Gastroesophageal sphincter (tissue), 4 donors: ENCODE measurements around the gene POT1. TPM values are rescaled to one million over a fixed set of nuclear protein-coding genes. Genes with fewer than 3 reads are reported as not detected.

Source experiments
- ATAC-seq: fragments of 150-250 bp; one replicate; pipeline ENCODE4 v1.9.1; 2016; ENCODE audit warnings: mild to moderate bottlenecking, moderate library complexity
- H3K27ac ChIP-seq, 4 donors: fragments of 200-600 bp; sonication (generic) in 3 of 4; 1 replicate in 3 of 4; 2 replicates in 1 of 4; pipeline ENCODE4 v1.5.1; 2016 to 2019
- H3K27me3 ChIP-seq: fragments of 200-600 bp; sonication (generic); one replicate; pipeline ENCODE4 v1.5.1; 2019
- H3K36me3 ChIP-seq, 2 donors: fragments of 200-600 bp; sonication (generic); one replicate each; pipeline ENCODE4 v1.5.1; 2019; ENCODE audit warnings: control low read depth in 1 of 2
- H3K4me1 ChIP-seq, 3 donors: fragments of 200-600 bp; sonication (generic); 1 replicate in 2 of 3; 2 replicates in 1 of 3; pipeline ENCODE4 v1.5.1; 2016 to 2019; ENCODE audit warnings: control low read depth in 2 of 3
- H3K4me3 ChIP-seq, 2 donors: fragments of 200-600 bp; sonication (generic); one replicate each; pipeline ENCODE4 v1.5.1; 2019; ENCODE audit warnings: mild to moderate bottlenecking in 1 of 2, moderate library complexity in 1 of 2
- H3K9me3 ChIP-seq, 3 donors: fragments of 200-600 bp; sonication (generic); one replicate each; pipeline ENCODE4 v1.5.1; 2017 to 2019; ENCODE audit warnings: control low read depth in 2 of 3
- CTCF ChIP-seq, 4 experiments: fragments of 200-600 bp in 2 of 4; fragments of 450-650 bp in 2 of 4; sonication (generic) in 1 of 4; IDR thresholded peaks; one replicate each; pipeline ENCODE4 v1.5.1; 2017 to 2019; ENCODE audit warnings: antibody characterized with exemption in 4 of 4, mild to moderate bottlenecking in 2 of 4, moderate library complexity in 2 of 4
- EP300 ChIP-seq: sonication (generic); formaldehyde crosslinking; IDR thresholded peaks from one replicate; pipeline ENCODE4 v1.6.1; 2017; ENCODE audit warnings: antibody characterized with exemption, mild to moderate bottlenecking
- POLR2A ChIP-seq, 2 donors: fragments of 450-650 bp; IDR thresholded peaks; one replicate each; pipeline ENCODE4 v1.6.1; 2017; ENCODE audit warnings: antibody characterized with exemption in 2 of 2, mild to moderate bottlenecking in 2 of 2, moderate library complexity in 1 of 2
- POLR2AphosphoS5 ChIP-seq: sonication (generic); formaldehyde crosslinking; IDR thresholded peaks from one replicate; pipeline ENCODE4 v1.6.1; 2017; ENCODE audit warnings: antibody characterized with exemption
- WGBS, 2 donors: methylation state at CpG; one replicate each; pipeline ENCODE4 v1.1.5; 2018; ENCODE audit warnings: low coverage in 1 of 2; 5-methylcytosine and 5-hydroxymethylcytosine counted together
- total RNA-seq, 4 donors: library from RNA; depleted of rRNA; stranded (reverse); fragments of >200 nt; gene quantifications; one replicate each; pipeline ENCODE4 v1.1.0, GENCODE V29; 2016

The POT1 gene
- total RNA-seq, 4 donors from 2014 or later: 17.9 to 32.7 (median 25.6) TPM

- no peak overlapping the region for H3K27ac ChIP-seq
- H3K4me3 ChIP-seq: no peak overlapping the region
- H3K27me3 ChIP-seq: no peaks in the 10 kb centered on the region
- no peak for TF ChIP-seq CTCF (IDR thresholded peaks at IDR 0.05)
- TF ChIP-seq POLR2A (IDR thresholded peaks at IDR 0.05): no peak
- no peak for TF ChIP-seq EP300
- TF ChIP-seq POLR2AphosphoS5: no peak
- H3K9me3 ChIP-seq: no peaks in the 10 kb centered on the region
- 100% methylated on average over 1 of the region's 1 CpG for WGBS, 2 donors
- ATAC-seq: no peak
- no peaks in the 10 kb centered on the region for H3K4me1 ChIP-seq
- H3K36me3 ChIP-seq: peaks cover 0 to 15% of the 10 kb centered on the region in 2 donors
Measured at GRCh38 chr7:124839687-124840086, 89.9 kb downstream of the POT1 start.

- Histone ChIP-seq H3K9me3 (no peaks in the 10 kb centered on the region), H3K27ac (no peak overlapping the region), H3K4me3 (no peak overlapping the region), H3K4me1 (no peaks in the 10 kb centered on the region), H3K36me3 (peaks cover 0 to 10% of the 10 kb centered on the region in 2 donors), H3K27me3 (no peaks in the 10 kb centered on the region)
- TF ChIP-seq CTCF (IDR thresholded peaks at IDR 0.05) (no peak), POLR2A (IDR thresholded peaks at IDR 0.05) (no peak), EP300 (no peak), POLR2AphosphoS5 (no peak)
- no peak for ATAC-seq
- 73 to 90% methylated on average over 1 of the region's 1 CpG for WGBS, 2 donors
Measured at GRCh38 chr7:124836173-124836572, 93.5 kb downstream of the POT1 start.

- 80 to 94% methylated on average over 2 to 4 of the region's 5 CpGs for WGBS, 2 donors
- no peaks in the 10 kb centered on the region for H3K9me3 ChIP-seq
- ATAC-seq: no peak
- H3K4me1 ChIP-seq: no peaks in the 10 kb centered on the region
- no peak overlapping the region for H3K4me3 ChIP-seq
- H3K36me3 ChIP-seq: peaks cover 0 to 23% of the 10 kb centered on the region in 2 donors
- H3K27ac ChIP-seq: no peak overlapping the region
- H3K27me3 ChIP-seq: no peaks in the 10 kb centered on the region
- TF ChIP-seq POLR2A (IDR thresholded peaks at IDR 0.05): no peak
Measured at GRCh38 chr7:124818807-124819206, 110.8 kb downstream of the POT1 start.

GRCh38 chr7:124813994-124814798 lies 115.4 kb downstream of the POT1 start:
- Histone ChIP-seq H3K9me3 (no peaks in the 10 kb centered on the region), H3K4me1 (no peaks in the 10 kb centered on the region), H3K27ac (no peak overlapping the region), H3K36me3 (no peaks in the 10 kb centered on the region), H3K27me3 (peaks cover 6% of the 10 kb centered on the region), H3K4me3 (no peak overlapping the region)
- no peak for TF ChIP-seq POLR2A (IDR thresholded peaks at IDR 0.05)
- TF ChIP-seq POLR2AphosphoS5: no peak
- TF ChIP-seq CTCF (IDR thresholded peaks at IDR 0.05): no peak
- TF ChIP-seq EP300: no peak
- WGBS, 2 donors: 81 to 87% methylated on average over 2 of the region's 2 CpGs
- no peak for ATAC-seq

GRCh38 chr7:124812764-124813163 lies 116.9 kb downstream of the POT1 start:
- Histone ChIP-seq H3K36me3 (no peaks in the 10 kb centered on the region), H3K27ac (no peak overlapping the region), H3K9me3 (no peaks in the 10 kb centered on the region), H3K4me1 (no peaks in the 10 kb centered on the region), H3K4me3 (no peak overlapping the region), H3K27me3 (peaks cover 6% of the 10 kb centered on the region)
- TF ChIP-seq POLR2AphosphoS5: no peak
- no peak for TF ChIP-seq EP300
- no peak for TF ChIP-seq CTCF (IDR thresholded peaks at IDR 0.05)
- TF ChIP-seq POLR2A (IDR thresholded peaks at IDR 0.05): no peak
- 44 to 47% methylated on average over 2 of the region's 2 CpGs for WGBS, 2 donors
- ATAC-seq: no peak
